ENCODE data around the gene CTR9. TPM values are rescaled to one million over a fixed set of nuclear protein-coding genes. Genes with fewer than 3 reads are reported as not detected.

Gene CTR9
- total and polyA plus RNA-seq, 2 of the 8 experiments (the other 6 are each of a cell fraction or from before 2014, with no cell fraction given), result 6.1 to 37.7 TPM

DNA sequence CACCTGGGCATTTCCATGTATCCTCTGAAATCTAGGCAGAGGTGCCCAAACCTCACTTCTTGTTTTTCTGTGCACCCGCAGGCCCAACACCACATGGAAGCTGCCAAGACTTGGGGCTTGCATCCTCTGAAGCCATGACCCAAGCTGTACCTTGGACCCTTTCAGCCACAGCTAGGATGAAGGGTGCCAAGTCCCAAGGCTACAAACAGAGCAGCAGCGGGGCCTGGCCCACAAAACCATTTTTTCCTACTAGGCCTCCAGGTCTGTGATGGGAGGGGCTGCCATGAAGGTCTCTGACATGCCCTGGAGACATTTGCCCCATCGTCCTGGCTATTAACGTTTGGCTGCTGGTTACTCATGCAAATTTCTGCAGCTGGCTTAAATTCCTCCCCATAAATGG lies 78.1 kb downstream of the CTR9 start (continued):
- TF ChIP-seq, protein P1, sequence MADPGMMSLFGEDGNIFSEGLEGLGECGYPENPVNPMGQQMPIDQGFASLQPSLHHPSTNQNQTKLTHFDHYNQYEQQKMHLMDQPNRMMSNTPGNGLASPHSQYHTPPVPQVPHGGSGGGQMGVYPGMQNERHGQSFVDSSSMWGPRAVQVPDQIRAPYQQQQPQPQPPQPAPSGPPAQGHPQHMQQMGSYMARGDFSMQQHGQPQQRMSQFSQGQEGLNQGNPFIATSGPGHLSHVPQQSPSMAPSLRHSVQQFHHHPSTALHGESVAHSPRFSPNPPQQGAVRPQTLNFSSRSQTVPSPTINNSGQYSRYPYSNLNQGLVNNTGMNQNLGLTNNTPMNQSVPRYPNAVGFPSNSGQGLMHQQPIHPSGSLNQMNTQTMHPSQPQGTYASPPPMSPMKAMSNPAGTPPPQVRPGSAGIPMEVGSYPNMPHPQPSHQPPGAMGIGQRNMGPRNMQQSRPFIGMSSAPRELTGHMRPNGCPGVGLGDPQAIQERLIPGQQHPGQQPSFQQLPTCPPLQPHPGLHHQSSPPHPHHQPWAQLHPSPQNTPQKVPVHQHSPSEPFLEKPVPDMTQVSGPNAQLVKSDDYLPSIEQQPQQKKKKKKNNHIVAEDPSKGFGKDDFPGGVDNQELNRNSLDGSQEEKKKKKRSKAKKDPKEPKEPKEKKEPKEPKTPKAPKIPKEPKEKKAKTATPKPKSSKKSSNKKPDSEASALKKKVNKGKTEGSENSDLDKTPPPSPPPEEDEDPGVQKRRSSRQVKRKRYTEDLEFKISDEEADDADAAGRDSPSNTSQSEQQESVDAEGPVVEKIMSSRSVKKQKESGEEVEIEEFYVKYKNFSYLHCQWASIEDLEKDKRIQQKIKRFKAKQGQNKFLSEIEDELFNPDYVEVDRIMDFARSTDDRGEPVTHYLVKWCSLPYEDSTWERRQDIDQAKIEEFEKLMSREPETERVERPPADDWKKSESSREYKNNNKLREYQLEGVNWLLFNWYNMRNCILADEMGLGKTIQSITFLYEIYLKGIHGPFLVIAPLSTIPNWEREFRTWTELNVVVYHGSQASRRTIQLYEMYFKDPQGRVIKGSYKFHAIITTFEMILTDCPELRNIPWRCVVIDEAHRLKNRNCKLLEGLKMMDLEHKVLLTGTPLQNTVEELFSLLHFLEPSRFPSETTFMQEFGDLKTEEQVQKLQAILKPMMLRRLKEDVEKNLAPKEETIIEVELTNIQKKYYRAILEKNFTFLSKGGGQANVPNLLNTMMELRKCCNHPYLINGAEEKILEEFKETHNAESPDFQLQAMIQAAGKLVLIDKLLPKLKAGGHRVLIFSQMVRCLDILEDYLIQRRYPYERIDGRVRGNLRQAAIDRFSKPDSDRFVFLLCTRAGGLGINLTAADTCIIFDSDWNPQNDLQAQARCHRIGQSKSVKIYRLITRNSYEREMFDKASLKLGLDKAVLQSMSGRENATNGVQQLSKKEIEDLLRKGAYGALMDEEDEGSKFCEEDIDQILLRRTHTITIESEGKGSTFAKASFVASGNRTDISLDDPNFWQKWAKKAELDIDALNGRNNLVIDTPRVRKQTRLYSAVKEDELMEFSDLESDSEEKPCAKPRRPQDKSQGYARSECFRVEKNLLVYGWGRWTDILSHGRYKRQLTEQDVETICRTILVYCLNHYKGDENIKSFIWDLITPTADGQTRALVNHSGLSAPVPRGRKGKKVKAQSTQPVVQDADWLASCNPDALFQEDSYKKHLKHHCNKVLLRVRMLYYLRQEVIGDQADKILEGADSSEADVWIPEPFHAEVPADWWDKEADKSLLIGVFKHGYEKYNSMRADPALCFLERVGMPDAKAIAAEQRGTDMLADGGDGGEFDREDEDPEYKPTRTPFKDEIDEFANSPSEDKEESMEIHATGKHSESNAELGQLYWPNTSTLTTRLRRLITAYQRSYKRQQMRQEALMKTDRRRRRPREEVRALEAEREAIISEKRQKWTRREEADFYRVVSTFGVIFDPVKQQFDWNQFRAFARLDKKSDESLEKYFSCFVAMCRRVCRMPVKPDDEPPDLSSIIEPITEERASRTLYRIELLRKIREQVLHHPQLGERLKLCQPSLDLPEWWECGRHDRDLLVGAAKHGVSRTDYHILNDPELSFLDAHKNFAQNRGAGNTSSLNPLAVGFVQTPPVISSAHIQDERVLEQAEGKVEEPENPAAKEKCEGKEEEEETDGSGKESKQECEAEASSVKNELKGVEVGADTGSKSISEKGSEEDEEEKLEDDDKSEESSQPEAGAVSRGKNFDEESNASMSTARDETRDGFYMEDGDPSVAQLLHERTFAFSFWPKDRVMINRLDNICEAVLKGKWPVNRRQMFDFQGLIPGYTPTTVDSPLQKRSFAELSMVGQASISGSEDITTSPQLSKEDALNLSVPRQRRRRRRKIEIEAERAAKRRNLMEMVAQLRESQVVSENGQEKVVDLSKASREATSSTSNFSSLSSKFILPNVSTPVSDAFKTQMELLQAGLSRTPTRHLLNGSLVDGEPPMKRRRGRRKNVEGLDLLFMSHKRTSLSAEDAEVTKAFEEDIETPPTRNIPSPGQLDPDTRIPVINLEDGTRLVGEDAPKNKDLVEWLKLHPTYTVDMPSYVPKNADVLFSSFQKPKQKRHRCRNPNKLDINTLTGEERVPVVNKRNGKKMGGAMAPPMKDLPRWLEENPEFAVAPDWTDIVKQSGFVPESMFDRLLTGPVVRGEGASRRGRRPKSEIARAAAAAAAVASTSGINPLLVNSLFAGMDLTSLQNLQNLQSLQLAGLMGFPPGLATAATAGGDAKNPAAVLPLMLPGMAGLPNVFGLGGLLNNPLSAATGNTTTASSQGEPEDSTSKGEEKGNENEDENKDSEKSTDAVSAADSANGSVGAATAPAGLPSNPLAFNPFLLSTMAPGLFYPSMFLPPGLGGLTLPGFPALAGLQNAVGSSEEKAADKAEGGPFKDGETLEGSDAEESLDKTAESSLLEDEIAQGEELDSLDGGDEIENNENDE (IDR thresholded peaks at IDR 0.05; ENCODE audit: insufficient replicate concordance, low read length), result no peak
- TF ChIP-seq SP2 (IDR thresholded peaks at IDR 0.05; ENCODE audit: low read length) (no peak), JUN (IDR thresholded peaks at IDR 0.05; ENCODE audit: low read depth, low read length) (no peak)

All from H1 (cell line).